IMR-90 (cell line): Measurements from ENCODE around the gene HTT.

Experiments
- MAFK ChIP-seq: IDR thresholded peaks from 2 replicates; pipeline ENCODE4 v1.6.1; 2012; ENCODE audit warnings: low read depth, low read length, improper control_type of control experiment
- POLR2A ChIP-seq: IDR thresholded peaks from 2 replicates; pipeline ENCODE4 v1.6.1; 2012; ENCODE audit warnings: mild to moderate bottlenecking, low read depth, low read length
- RAD21 ChIP-seq: IDR thresholded peaks from 2 replicates; pipeline ENCODE4 v1.6.1; 2012; ENCODE audit warnings: low read length, improper control_type of control experiment
- RCOR1 ChIP-seq: IDR thresholded peaks from 2 replicates; pipeline ENCODE4 v1.6.1; 2012; ENCODE audit warnings: mild to moderate bottlenecking, low read length, improper control_type of control experiment; ENCODE audit not compliant: insufficient replicate concordance
- RFX5 ChIP-seq: IDR thresholded peaks from 2 replicates; pipeline ENCODE4 v1.8.0; 2012; ENCODE audit warnings: low read depth, mild to moderate bottlenecking, low read length, moderate library complexity
- TF ChIP-seq, protein P1 (sequence below): fragments of 150-350 bp; IDR thresholded peaks from 2 replicates; pipeline ENCODE4 v1.6.1; 2016; ENCODE audit warnings: low read depth, mild to moderate bottlenecking, low read length, moderate library complexity, borderline replicate concordance
- TF ChIP-seq, protein P2 (sequence below): conservative IDR thresholded peaks from 2 replicates; pipeline ENCODE4 v1.5.1; 2012; ENCODE audit warnings: mild to moderate bottlenecking, low read depth, low read length, improper control_type of control experiment

- no peak for TF ChIP-seq RAD21
- TF ChIP-seq RCOR1: no peak
- TF ChIP-seq RFX5: no peak
- TF ChIP-seq, protein P1, sequence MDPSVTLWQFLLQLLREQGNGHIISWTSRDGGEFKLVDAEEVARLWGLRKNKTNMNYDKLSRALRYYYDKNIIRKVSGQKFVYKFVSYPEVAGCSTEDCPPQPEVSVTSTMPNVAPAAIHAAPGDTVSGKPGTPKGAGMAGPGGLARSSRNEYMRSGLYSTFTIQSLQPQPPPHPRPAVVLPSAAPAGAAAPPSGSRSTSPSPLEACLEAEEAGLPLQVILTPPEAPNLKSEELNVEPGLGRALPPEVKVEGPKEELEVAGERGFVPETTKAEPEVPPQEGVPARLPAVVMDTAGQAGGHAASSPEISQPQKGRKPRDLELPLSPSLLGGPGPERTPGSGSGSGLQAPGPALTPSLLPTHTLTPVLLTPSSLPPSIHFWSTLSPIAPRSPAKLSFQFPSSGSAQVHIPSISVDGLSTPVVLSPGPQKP: no peak
- TF ChIP-seq, protein P2, sequence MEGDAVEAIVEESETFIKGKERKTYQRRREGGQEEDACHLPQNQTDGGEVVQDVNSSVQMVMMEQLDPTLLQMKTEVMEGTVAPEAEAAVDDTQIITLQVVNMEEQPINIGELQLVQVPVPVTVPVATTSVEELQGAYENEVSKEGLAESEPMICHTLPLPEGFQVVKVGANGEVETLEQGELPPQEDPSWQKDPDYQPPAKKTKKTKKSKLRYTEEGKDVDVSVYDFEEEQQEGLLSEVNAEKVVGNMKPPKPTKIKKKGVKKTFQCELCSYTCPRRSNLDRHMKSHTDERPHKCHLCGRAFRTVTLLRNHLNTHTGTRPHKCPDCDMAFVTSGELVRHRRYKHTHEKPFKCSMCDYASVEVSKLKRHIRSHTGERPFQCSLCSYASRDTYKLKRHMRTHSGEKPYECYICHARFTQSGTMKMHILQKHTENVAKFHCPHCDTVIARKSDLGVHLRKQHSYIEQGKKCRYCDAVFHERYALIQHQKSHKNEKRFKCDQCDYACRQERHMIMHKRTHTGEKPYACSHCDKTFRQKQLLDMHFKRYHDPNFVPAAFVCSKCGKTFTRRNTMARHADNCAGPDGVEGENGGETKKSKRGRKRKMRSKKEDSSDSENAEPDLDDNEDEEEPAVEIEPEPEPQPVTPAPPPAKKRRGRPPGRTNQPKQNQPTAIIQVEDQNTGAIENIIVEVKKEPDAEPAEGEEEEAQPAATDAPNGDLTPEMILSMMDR: no peak
- no peak for TF ChIP-seq POLR2A
- TF ChIP-seq MAFK: no peak
Observed at GRCh38 chr4:3135155-3136011, 60.9 kb downstream of the HTT start.
